ENCODE results near the gene ZNF57. TPM values are rescaled to one million over a fixed set of nuclear protein-coding genes. Genes with fewer than 3 reads are reported as not detected.
"Not testable (repeated sequence)": the region's sequence is repeated elsewhere in the genome, so short reads cannot be mapped to it uniquely, and the experiment has no call there.

Gene ZNF57
- total RNA-seq, 2 experiments from 2014 or later, result 0.47 to 0.82 TPM

DNA sequence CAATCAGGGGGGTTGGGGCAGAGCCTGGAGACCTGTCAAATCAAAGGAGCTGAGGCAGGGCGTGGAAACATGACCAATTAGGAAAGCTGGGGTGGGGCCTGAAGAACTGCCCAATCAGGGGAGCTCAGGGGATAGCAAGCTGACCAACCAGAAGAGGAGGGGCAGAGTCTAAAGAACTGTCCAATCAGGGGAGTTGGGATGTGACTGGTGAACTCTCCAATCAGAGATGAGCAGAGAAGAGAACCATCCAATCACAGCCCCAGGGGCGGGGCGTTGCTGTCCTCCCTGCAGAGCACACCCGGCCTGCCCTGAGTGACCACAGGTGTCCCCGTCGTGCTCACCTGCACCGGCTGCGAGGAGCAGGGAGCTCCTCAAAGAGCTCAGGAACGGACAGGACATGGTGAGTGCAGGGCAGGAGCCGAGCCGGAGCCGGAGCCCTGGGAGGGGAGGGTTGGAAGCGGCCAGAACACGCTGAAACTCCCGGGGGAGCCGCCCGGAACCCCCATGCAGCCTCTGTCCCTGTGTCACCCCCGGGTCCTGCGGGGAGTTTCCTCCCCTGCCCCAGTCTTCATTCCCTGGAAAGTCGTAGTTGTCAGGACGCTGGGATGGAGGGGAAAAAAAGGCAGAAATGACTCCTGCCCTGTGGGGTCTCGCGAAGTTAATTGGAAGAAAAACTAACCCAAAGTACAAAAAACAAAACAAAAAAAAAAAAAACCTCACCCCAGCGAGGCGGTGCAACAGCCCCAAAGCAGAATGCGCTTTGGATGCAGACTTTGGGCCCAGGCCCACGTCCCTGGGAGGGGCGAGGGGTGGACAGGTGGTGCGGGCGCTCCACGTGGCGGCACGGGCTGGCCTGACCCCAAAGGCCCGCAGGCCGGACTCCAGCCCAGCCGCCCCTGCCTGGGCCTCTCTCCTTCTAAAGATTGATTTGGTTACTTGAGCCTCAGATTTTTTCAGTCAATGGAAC, 33.4 kb upstream of the ZNF57 start, which contains the start of gene ZNF556:
Gene ZNF556 (plus strand): TSS at position 311 of the 967 bp plus-strand sequence. CDS start 87 bp downstream, at position 398.
- H3K27ac Mint-ChIP-seq, result no peak within 1 kb of the TSS
- no peaks in the 10 kb centered on the region for H3K36me3 Mint-ChIP-seq (ENCODE audit: low read depth)
- Histone ChIP-seq H3K27ac (ENCODE audit: low read depth in 1 of 2, low read length in 2 of 2) (no peak within 1 kb of the TSS), H3K36me3 (ENCODE audit: insufficient read depth, low read length) (no peaks in the 10 kb centered on the region), H3K9me3 (ENCODE audit: control insufficient read depth in 1 of 2, insufficient read depth in 1 of 2, low read length in 2 of 2) (peaks cover 0 to 19% of the 10 kb centered on the region in 2 experiments), H3K4me1 (ENCODE audit: insufficient read depth, low read length) (peaks cover 2% of the 10 kb centered on the region), H3K4me3 (ENCODE audit: low read length) (no peak within 1 kb of the TSS), H3K27me3 (ENCODE audit: control insufficient read depth in 1 of 2, insufficient read depth in 2 of 2, low read length in 2 of 2) (peaks cover 0 to 3% of the 10 kb centered on the region in 2 experiments)
- ChIA-PET POLR2A (interaction anchor here (1.3 kb wide), 1 partner anchor 26 kb away, joined by 3 read pairs; the partner anchor contains the start of gene ZNF555), CTCF (no interaction called here)
- no peaks in the 10 kb centered on the region for H3K9me3 Mint-ChIP-seq
- TF ChIP-seq, protein P1, sequence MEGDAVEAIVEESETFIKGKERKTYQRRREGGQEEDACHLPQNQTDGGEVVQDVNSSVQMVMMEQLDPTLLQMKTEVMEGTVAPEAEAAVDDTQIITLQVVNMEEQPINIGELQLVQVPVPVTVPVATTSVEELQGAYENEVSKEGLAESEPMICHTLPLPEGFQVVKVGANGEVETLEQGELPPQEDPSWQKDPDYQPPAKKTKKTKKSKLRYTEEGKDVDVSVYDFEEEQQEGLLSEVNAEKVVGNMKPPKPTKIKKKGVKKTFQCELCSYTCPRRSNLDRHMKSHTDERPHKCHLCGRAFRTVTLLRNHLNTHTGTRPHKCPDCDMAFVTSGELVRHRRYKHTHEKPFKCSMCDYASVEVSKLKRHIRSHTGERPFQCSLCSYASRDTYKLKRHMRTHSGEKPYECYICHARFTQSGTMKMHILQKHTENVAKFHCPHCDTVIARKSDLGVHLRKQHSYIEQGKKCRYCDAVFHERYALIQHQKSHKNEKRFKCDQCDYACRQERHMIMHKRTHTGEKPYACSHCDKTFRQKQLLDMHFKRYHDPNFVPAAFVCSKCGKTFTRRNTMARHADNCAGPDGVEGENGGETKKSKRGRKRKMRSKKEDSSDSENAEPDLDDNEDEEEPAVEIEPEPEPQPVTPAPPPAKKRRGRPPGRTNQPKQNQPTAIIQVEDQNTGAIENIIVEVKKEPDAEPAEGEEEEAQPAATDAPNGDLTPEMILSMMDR (IDR thresholded peaks at IDR 0.05), result no peak
- DNase-seq (no peak), ATAC-seq (ENCODE audit: poor library complexity) (no peak)
- H3K27me3 Mint-ChIP-seq, result peaks cover 10% of the 10 kb centered on the region
- H3K4me3 Mint-ChIP-seq, result no peak within 1 kb of the TSS
- intact Hi-C loops (cut with DNase I, micrococcal nuclease), result no loop called here
- peaks cover 7% of the 10 kb centered on the region for H3K4me1 Mint-ChIP-seq (ENCODE audit: low read depth)

DNA sequence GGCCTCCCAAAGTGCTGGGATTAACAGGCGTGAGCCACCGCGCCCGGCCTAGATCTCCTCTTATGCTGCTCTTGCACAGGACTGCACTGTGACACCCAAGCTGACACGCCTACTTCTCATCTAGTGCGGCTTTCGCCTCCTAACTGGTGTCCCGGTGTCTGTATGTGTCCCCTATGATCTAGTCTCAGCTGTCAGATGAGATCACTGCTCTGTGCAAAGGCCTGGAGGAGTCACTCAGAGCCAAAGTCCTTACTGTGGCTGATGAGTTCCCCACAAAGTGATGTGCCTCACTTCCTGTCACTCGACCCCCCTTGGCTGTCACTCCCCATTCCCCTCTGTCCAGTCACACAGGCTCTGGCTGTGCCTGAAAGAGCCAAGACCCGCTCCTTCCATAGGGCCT, 31.1 kb upstream of the ZNF57 start:
- Histone ChIP-seq H3K36me3 (ENCODE audit: insufficient read depth, low read length) (no peaks in the 10 kb centered on the region), H3K27ac (ENCODE audit: low read depth in 1 of 2, low read length in 2 of 2) (no peak overlapping the region), H3K4me3 (ENCODE audit: low read length) (no peak overlapping the region), H3K9me3 (ENCODE audit: control insufficient read depth in 1 of 2, insufficient read depth in 1 of 2, low read length in 2 of 2) (peaks cover 0 to 19% of the 10 kb centered on the region in 2 experiments), H3K4me1 (ENCODE audit: insufficient read depth, low read length) (peaks cover 2% of the 10 kb centered on the region), H3K27me3 (ENCODE audit: control insufficient read depth in 1 of 2, insufficient read depth in 2 of 2, low read length in 2 of 2) (peaks cover 0 to 3% of the 10 kb centered on the region in 2 experiments)
- H3K4me3 Mint-ChIP-seq, result no peak overlapping the region
- peaks cover 10% of the 10 kb centered on the region for H3K27me3 Mint-ChIP-seq
- no peak overlapping the region for H3K27ac Mint-ChIP-seq
- H3K9me3 Mint-ChIP-seq, result no peaks in the 10 kb centered on the region
- ChIA-PET CTCF (no interaction called here), POLR2A (no interaction called here)
- no peak for ATAC-seq (ENCODE audit: poor library complexity)
- intact Hi-C loops (cut with DNase I, micrococcal nuclease), result loop anchor here in 1 of 2 experiments (5.0 kb wide), 1 partner anchor 52 kb away; the partner anchor contains the start of gene ZNF554
- H3K36me3 Mint-ChIP-seq (ENCODE audit: low read depth), result no peaks in the 10 kb centered on the region
- DNase-seq, result no peak
- TF ChIP-seq, protein P1 (IDR thresholded peaks at IDR 0.05), result no peak
- peaks cover 7% of the 10 kb centered on the region for H3K4me1 Mint-ChIP-seq (ENCODE audit: low read depth)

DNA sequence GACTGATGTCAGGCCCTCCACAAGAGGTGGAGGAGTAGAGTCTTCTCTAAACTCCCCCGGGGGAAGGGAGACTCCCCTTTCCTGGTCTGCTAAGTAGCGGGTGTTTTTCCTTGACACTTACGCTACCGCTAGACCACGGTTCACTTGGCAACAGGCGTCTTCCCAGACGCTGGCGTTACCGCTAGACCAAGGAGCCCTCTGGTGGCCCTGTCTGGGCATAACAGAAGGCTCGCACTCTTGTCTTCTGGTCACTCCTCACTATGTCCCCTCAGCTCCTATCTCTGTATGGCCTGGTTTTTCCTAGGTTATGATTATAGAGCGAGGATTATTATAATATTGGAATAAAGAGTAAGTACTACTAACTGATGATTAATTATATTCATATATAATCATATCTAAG, 28.6 kb upstream of the ZNF57 start:
- H3K36me3 Mint-ChIP-seq (ENCODE audit: low read depth); H3K27ac ChIP-seq (ENCODE audit: low read depth in 1 of 2, low read length in 2 of 2); ATAC-seq (ENCODE audit: poor library complexity); H3K36me3 ChIP-seq (ENCODE audit: insufficient read depth, low read length); H3K27me3 Mint-ChIP-seq; H3K27ac Mint-ChIP-seq; H3K9me3 Mint-ChIP-seq; H3K4me3 ChIP-seq (ENCODE audit: low read length); H3K4me1 Mint-ChIP-seq (ENCODE audit: low read depth); H3K4me3 Mint-ChIP-seq; H3K27me3 ChIP-seq (ENCODE audit: control insufficient read depth in 1 of 2, insufficient read depth in 2 of 2, low read length in 2 of 2); H3K4me1 ChIP-seq (ENCODE audit: insufficient read depth, low read length); POLR2A ChIA-PET: not testable (repeated sequence)
- intact Hi-C loops (cut with DNase I, micrococcal nuclease), result loop anchor here in 1 of 2 experiments (2.0 to 5.0 kb wide), 2 partner anchors 55 to 223 kb away; partner anchors contain the start of gene ZNF554
- DNase-seq, result peak in 6 of 14 experiments; percentile 4 to 69 (median 24)
- CTCF ChIA-PET, result interaction anchor here (1.3 kb wide), 1 partner anchor 224 kb away, joined by 6 read pairs; no protein-coding TSS in a partner anchor
- TF ChIP-seq, protein P1 (IDR thresholded peaks at IDR 0.05), result peak; percentile 26
- H3K9me3 ChIP-seq (ENCODE audit: control insufficient read depth in 1 of 2, insufficient read depth in 1 of 2, low read length in 2 of 2), result peaks cover 12 to 35% of the 10 kb centered on the region in 2 experiments

Measured in CD4-positive, alpha-beta T cell (primary cell).